HCT116 (cell line): ENCODE measurements around the gene C22orf39. TPM values are rescaled to one million over a fixed set of nuclear protein-coding genes. Genes with fewer than 3 reads are reported as not detected.

ENCODE experiments used
- ATAC-seq: fragments of 200-7000 bp; cut with Tn5 transposase; 2 replicates; pipeline ENCODE4 v1.9.1; 2020; ENCODE audit warnings: mild to moderate bottlenecking, moderate library complexity
- BruUV-seq: library from RNA; stranded (reverse); fragments of 400-500 nt; replicated peaks from 2 replicates; lab custom pipeline; 2021; lab: Mats Ljungman, UMichigan
- CTCF ChIA-PET: fragments of 300-600 bp; sonication (Branson Sonifier 250); formaldehyde crosslinking; loops from one replicate; lab custom pipeline; 2021; ENCODE audit warnings: antibody characterized with exemption; lab: Charles Lee
- POLR2A ChIA-PET: fragments of 300-600, 350-600 bp; sonication (Branson Sonifier 250); formaldehyde crosslinking; loops from one replicate; lab custom pipeline; 2021; ENCODE audit warnings: antibody characterized with exemption; lab: Charles Lee
- RAD21 ChIA-PET, 2 experiments: fragments of 300-600 bp; sonication (Branson Sonifier 250); formaldehyde crosslinking; loops; one replicate each; lab custom pipeline; 2023; ENCODE audit warnings: low total read pairs in 2 of 2; ENCODE audit not compliant: uncharacterized antibody in 2 of 2, unreplicated experiment in 2 of 2, low non-redundant PET in 1 of 2; lab: Charles Lee
- DNase-seq: peaks from one replicate; pipeline ENCODE4 v3.0.0-alpha.2; 2010; ENCODE audit warnings: low read depth, low spot score
- H2AFZ ChIP-seq: fragments of 200-600 bp; shearing (Covaris generic), sonication (generic); 2 replicates; pipeline ENCODE4 v1.6.1; 2017; ENCODE audit warnings: low read depth, mixed run types, mixed read lengths, antibody characterized with exemption, low read length; ENCODE audit not compliant: poor library complexity, severe bottlenecking
- H3K27ac ChIP-seq: 2 replicates; pipeline ENCODE4 v1.5.1; 2012; ENCODE audit warnings: low read depth, low read length
- H3K27me3 ChIP-seq: fragments of 200-600 bp; sonication (generic); 2 replicates; pipeline ENCODE4 v1.6.1; 2016; ENCODE audit warnings: mixed run types, low read length, mixed read lengths; ENCODE audit not compliant: insufficient read depth
- H3K36me3 ChIP-seq, 2 experiments: fragments of 200-500 bp in 1 of 2; fragments of 200-600 bp in 1 of 2; sonication (Bioruptor generic) in 1 of 2; sonication (generic) in 1 of 2; 2 replicates each; pipeline versions ENCODE4 v1.5.1 to v1.6.1; 2014 to 2016; ENCODE audit warnings: low read length in 2 of 2, inconsistent platforms in 1 of 2, mixed read lengths in 1 of 2, mixed run types in 1 of 2; ENCODE audit not compliant: insufficient read depth in 2 of 2, control insufficient read depth in 1 of 2
- H3K4me1 ChIP-seq, 2 experiments: fragments of 200-600 bp in 1 of 2; sonication (generic) in 1 of 2; 2 replicates each; pipeline versions ENCODE4 v1.5.1 to v1.6.1; 2012 to 2017; ENCODE audit warnings: low read length in 2 of 2, inconsistent platforms in 1 of 2, mild to moderate bottlenecking in 1 of 2, mixed read lengths in 1 of 2, mixed run types in 1 of 2, moderate library complexity in 1 of 2; ENCODE audit not compliant: insufficient read depth in 2 of 2, control insufficient read depth in 1 of 2
- H3K4me2 ChIP-seq: fragments of 200-600 bp; sonication (generic); 2 replicates; pipeline ENCODE4 v1.6.1; 2017; ENCODE audit warnings: mixed run types, low read length, mixed read lengths
- H3K4me3 ChIP-seq, 2 experiments: fragments of 200-600 bp in 1 of 2; sonication (generic) in 1 of 2; replicated peaks in 1 of 2; 2 replicates each; pipeline ENCODE4 v1.5.1; 2011 to 2016; ENCODE audit warnings: low read length in 2 of 2, control low read depth in 1 of 2, low read depth in 1 of 2, mild to moderate bottlenecking in 1 of 2, mixed read lengths in 1 of 2, mixed run types in 1 of 2
- H3K79me2 ChIP-seq: fragments of 200-600 bp; sonication (generic); 2 replicates; pipeline ENCODE4 v1.6.1; 2017; ENCODE audit warnings: mild to moderate bottlenecking, mixed run types, low read length, moderate library complexity, mixed read lengths; ENCODE audit not compliant: insufficient read depth
- H3K9ac ChIP-seq: fragments of 200-600 bp; sonication (generic); 2 replicates; pipeline ENCODE4 v1.6.1; 2016; ENCODE audit warnings: low read length, mixed read lengths
- H3K9me2 ChIP-seq: fragments of 200-600 bp; sonication (generic), shearing (Covaris generic); 2 replicates; pipeline ENCODE4 v1.6.1; 2017; ENCODE audit warnings: mixed run types, mild to moderate bottlenecking, moderate library complexity; ENCODE audit not compliant: insufficient read depth
- H3K9me3 ChIP-seq, 2 experiments: fragments of 200-500 bp in 1 of 2; fragments of 200-600 bp in 1 of 2; sonication (Bioruptor generic) in 1 of 2; sonication (generic) in 1 of 2; 2 replicates each; pipeline ENCODE4 v1.6.1; 2014 to 2017; ENCODE audit warnings: low read length in 2 of 2, mixed read lengths in 2 of 2, inconsistent platforms in 1 of 2, low read depth in 1 of 2, mild to moderate bottlenecking in 1 of 2, mixed run types in 1 of 2, moderate library complexity in 1 of 2; ENCODE audit not compliant: control insufficient read depth in 1 of 2, insufficient read depth in 1 of 2
- H4K20me1 ChIP-seq: fragments of 200-600 bp; sonication (generic), shearing (Covaris generic); 2 replicates; pipeline ENCODE4 v1.6.1; 2017; ENCODE audit warnings: mixed run types, mild to moderate bottlenecking, moderate library complexity; ENCODE audit not compliant: insufficient read depth
- CBX3 ChIP-seq: IDR thresholded peaks from 2 replicates; pipeline ENCODE4 v1.6.1; 2012; ENCODE audit warnings: low read depth
- CTCF ChIP-seq, 3 experiments: fragments of 200-600 bp in 1 of 3; sonication (generic) in 1 of 3; IDR thresholded peaks in 2 of 3; conservative IDR thresholded peaks in 1 of 3; 2 replicates each; pipeline ENCODE4 v1.5.1; 2012 to 2017; ENCODE audit warnings: low read depth in 2 of 3, low read length in 2 of 3, antibody characterized with exemption in 1 of 3, borderline replicate concordance in 1 of 3, control low read depth in 1 of 3, mild to moderate bottlenecking in 1 of 3, mixed read lengths in 1 of 3, mixed run types in 1 of 3, moderate library complexity in 1 of 3; ENCODE audit not compliant: insufficient read depth in 1 of 3
- EGR1 ChIP-seq: IDR thresholded peaks from 2 replicates; pipeline ENCODE4 v1.6.1; 2012; ENCODE audit warnings: low read depth
- ELF1 ChIP-seq: IDR thresholded peaks from 2 replicates; pipeline ENCODE4 v1.6.1; 2012; ENCODE audit warnings: low read depth, borderline replicate concordance
- EZH2 ChIP-seq: fragments of 200-600 bp; sonication (generic); IDR thresholded peaks from 2 replicates; pipeline ENCODE4 v1.6.1; 2017; ENCODE audit warnings: antibody characterized with exemption, mixed run types
- EZH2phosphoT487 ChIP-seq: fragments of 200-600 bp; IDR thresholded peaks from 2 replicates; pipeline ENCODE4 v1.6.1; 2018; ENCODE audit warnings: antibody characterized with exemption, borderline replicate concordance
- JUND ChIP-seq: IDR thresholded peaks from 2 replicates; pipeline ENCODE4 v1.6.1; 2012
- MAX ChIP-seq: IDR thresholded peaks from 2 replicates; pipeline ENCODE4 v1.6.1; 2012
- POLR2A ChIP-seq: IDR thresholded peaks from 2 replicates; pipeline ENCODE4 v1.7.0; 2011; ENCODE audit warnings: borderline replicate concordance; ENCODE audit not compliant: insufficient read depth, insufficient read length; ENCODE audit errors: extremely low read depth
- POLR2AphosphoS5 ChIP-seq: IDR thresholded peaks from 2 replicates; pipeline ENCODE4 v1.6.1; 2011; ENCODE audit warnings: mild to moderate bottlenecking, low read depth, low read length, moderate library complexity
- RAD21 ChIP-seq: IDR thresholded peaks from 2 replicates; pipeline ENCODE4 v1.6.1; 2012; ENCODE audit warnings: low read depth, mild to moderate bottlenecking
- REST ChIP-seq: IDR thresholded peaks from 2 replicates; pipeline ENCODE4 v1.6.1; 2012; ENCODE audit warnings: low read depth
- SIN3A ChIP-seq: IDR thresholded peaks from 2 replicates; pipeline ENCODE4 v1.6.1; 2012; ENCODE audit warnings: low read depth
- SP1 ChIP-seq: IDR thresholded peaks from 2 replicates; pipeline ENCODE4 v1.6.1; 2012; ENCODE audit warnings: low read depth
- SRF ChIP-seq: IDR thresholded peaks from 2 replicates; pipeline ENCODE4 v1.6.1; 2012; ENCODE audit warnings: low read depth
- YY1 ChIP-seq: IDR thresholded peaks from 2 replicates; pipeline ENCODE4 v1.6.1; 2011; ENCODE audit warnings: low read length, low read depth, moderate library complexity, mild to moderate bottlenecking; ENCODE audit not compliant: insufficient replicate concordance; ENCODE audit errors: extremely low read depth
- ZNF274 ChIP-seq: fragments of 200-500 bp; sonication (Bioruptor generic); IDR thresholded peaks from 2 replicates; pipeline ENCODE4 v1.6.1; 2014; ENCODE audit warnings: mild to moderate bottlenecking, low read depth, low read length, inconsistent platforms
- intact Hi-C: fragments of 100-400 bp; cut with micrococcal nuclease; formaldehyde crosslinking; loops from 2 replicates; pipeline ENCODE4 v1.10.0; 2022
- total RNA-seq: library from RNA; stranded (reverse); gene quantifications from one replicate; pipeline ENCODE4 v1.2.1, GENCODE V29; 2021; ENCODE audit not compliant: unreplicated experiment
- TF ChIP-seq, protein P1 (sequence below): IDR thresholded peaks from 2 replicates; pipeline ENCODE4 v1.6.1; 2012

Gene C22orf39
- total RNA-seq, 1 experiment from 2014 or later = 17.7 TPM

- TF ChIP-seq ELF1 (peak; percentile 98), EGR1 (peak; percentile 92), SP1 (peak; percentile 62)
Observed at GRCh38 chr22:19479355-19480172, 32.1 kb upstream of the C22orf39 start, which contains the start of gene CDC45 (continued).

DNA sequence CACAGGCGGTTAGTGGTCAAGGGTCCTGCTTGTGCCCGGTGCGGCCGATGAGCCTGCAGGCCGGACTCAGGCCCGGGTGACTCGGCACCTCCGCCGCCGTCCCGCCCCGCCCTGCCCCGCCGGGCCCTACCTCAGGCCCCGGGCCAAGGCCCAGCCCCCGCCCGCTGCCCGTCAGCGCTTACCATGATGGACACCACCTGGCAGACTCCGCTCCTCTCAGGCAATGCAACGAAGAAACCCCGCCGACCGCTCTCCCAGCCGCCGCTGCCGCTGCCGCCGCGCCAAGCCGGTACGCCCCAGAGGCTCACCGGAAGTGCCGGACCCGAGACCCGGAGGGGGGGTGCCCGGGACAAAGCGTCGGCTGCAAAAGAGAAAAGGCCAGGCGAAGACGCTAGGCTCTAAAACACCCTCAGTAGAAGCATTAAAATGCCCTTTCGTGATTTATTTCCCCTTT is 31.4 kb upstream of the C22orf39 start, which contains the start of gene UFD1:
UFD1 (minus strand) TSS at position 293 of the 454 bp plus-strand sequence; CDS start at position 185, 108 bp downstream.
- intact Hi-C loops = loop anchor here (1.0 to 10.0 kb wide), 5 partner anchors 47 to 357 kb away; partner anchors contain the start of genes DGCR2, ESS2 and MRPL40
- BruUV-seq = no TSS peak
- H3K9ac ChIP-seq = peak within 1 kb of the TSS; percentile 93
- H3K79me2 ChIP-seq = peaks cover 81% of the 10 kb centered on the region
- ChIA-PET CTCF (interaction anchor here (1.0 to 2.6 kb wide), 4 partner anchors 11 to 300 kb away, joined by 4 to 11 read pairs (median 6); partner anchors contain the start of gene SLC25A1), RAD21 (interaction anchor here in 1 of 2 experiments (0.9 kb wide), 1 partner anchor 334 kb away, joined by 3 read pairs; the partner anchor contains the start of gene ESS2), POLR2A (interaction anchor here (0.7 to 1.6 kb wide), 4 partner anchors 10 to 151 kb away, joined by 3 to 6 read pairs (median 3); no protein-coding TSS in a partner anchor)
- ATAC-seq = peak; percentile 69
- no peaks in the 10 kb centered on the region for H3K27me3 ChIP-seq
- peak within 1 kb of the TSS; percentile 81 for H3K4me2 ChIP-seq
- peak within 1 kb of the TSS; percentile 86 for H3K27ac ChIP-seq
- peaks cover 14 to 23% of the 10 kb centered on the region in 2 experiments; a peak in 3 of 4 replicates for H3K4me1 ChIP-seq
- DNase-seq = no peak
- no peaks in the 10 kb centered on the region for H3K9me2 ChIP-seq
- no peaks in the 10 kb centered on the region for H3K9me3 ChIP-seq
- peak within 1 kb of the TSS; percentile 80 to 91 for H3K4me3 ChIP-seq
- peak within 1 kb of the TSS; percentile 47 for H2AFZ ChIP-seq
- H3K36me3 ChIP-seq = peaks cover 10 to 31% of the 10 kb centered on the region in 2 experiments
- peaks cover 6% of the 10 kb centered on the region; the same call in 1 of the 2 replicates for H4K20me1 ChIP-seq
- TF ChIP-seq REST (no peak), POLR2AphosphoS5 (peak; percentile 64), CBX3 (no peak), CTCF (IDR thresholded peaks at IDR 0.05 in 2 of 3, conservative IDR thresholded peaks at IDR 0.05 in 1 of 3; ENCODE audit: borderline replicate concordance in 1 of 3, insufficient read depth in 1 of 3, low read depth in 2 of 3, low read length in 2 of 3) (no peak), SRF (no peak), EGR1 (no peak), SIN3A (peak; percentile 58; the same call in 1 of the 2 replicates), POLR2A (no peak), JUND (peak; percentile 47; the same call in 1 of the 2 replicates), RAD21 (no peak), MAX (peak; percentile 61), SP1 (peak; percentile 65; the same call in 1 of the 2 replicates), EZH2 (no peak), YY1 (no peak), ZNF274 (no peak), EZH2phosphoT487 (no peak), ELF1 (no peak)
- TF ChIP-seq, protein P1, sequence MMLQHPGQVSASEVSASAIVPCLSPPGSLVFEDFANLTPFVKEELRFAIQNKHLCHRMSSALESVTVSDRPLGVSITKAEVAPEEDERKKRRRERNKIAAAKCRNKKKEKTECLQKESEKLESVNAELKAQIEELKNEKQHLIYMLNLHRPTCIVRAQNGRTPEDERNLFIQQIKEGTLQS = no peak
